Measurements from ENCODE around the gene UBE2E2.

UBE2E2 gene

GRCh38 chr3:23489300-23490158, 286.4 kb downstream of the UBE2E2 start:
- DNase-seq = no peak

GRCh38 chr3:23490459-23490858, 287.3 kb downstream of the UBE2E2 start:
- DNase-seq = no peak

- no peak for DNase-seq
These were observed 288.9 kb downstream of the UBE2E2 start for GRCh38 chr3:23492057-23492456.

GRCh38 chr3:23493889-23494288, 290.8 kb downstream of the UBE2E2 start:
- DNase-seq = no peak

GRCh38 chr3:23494967-23495366, 291.8 kb downstream of the UBE2E2 start:
- no peak for DNase-seq

- no peak for DNase-seq
These were observed 292.4 kb downstream of the UBE2E2 start for GRCh38 chr3:23495507-23495906.

- no peak for DNase-seq
These were observed 293.0 kb downstream of the UBE2E2 start for GRCh38 chr3:23496165-23496564.

- DNase-seq = no peak
These were observed 294.0 kb downstream of the UBE2E2 start for GRCh38 chr3:23497156-23497555.

GRCh38 chr3:23501201-23501802, 298.2 kb downstream of the UBE2E2 start:
- DNase-seq = no peak

- DNase-seq = no peak
These were observed 305.3 kb downstream of the UBE2E2 start for GRCh38 chr3:23508464-23508863.

- DNase-seq = no peak
These were observed 315.3 kb downstream of the UBE2E2 start for GRCh38 chr3:23518441-23518840.

GRCh38 chr3:23519314-23520208, 316.4 kb downstream of the UBE2E2 start:
- no peak for DNase-seq

GRCh38 chr3:23527326-23527725, 324.2 kb downstream of the UBE2E2 start:
- DNase-seq = no peak

- no peak for DNase-seq
These were observed 330.5 kb downstream of the UBE2E2 start for GRCh38 chr3:23533596-23533995.

GRCh38 chr3:23533996-23534395, 330.9 kb downstream of the UBE2E2 start:
- DNase-seq = no peak

- DNase-seq = no peak
These were observed 334.0 kb downstream of the UBE2E2 start for GRCh38 chr3:23537101-23537551.

GRCh38 chr3:23539185-23539584, 336.1 kb downstream of the UBE2E2 start:
- no peak for DNase-seq

- DNase-seq = no peak
These were observed 337.5 kb downstream of the UBE2E2 start for GRCh38 chr3:23540600-23540999.

- no peak for DNase-seq
These were observed 339.0 kb downstream of the UBE2E2 start for GRCh38 chr3:23542079-23542478.

- no peak for DNase-seq
These were observed 343.1 kb downstream of the UBE2E2 start for GRCh38 chr3:23546181-23546580.

GRCh38 chr3:23547905-23548650, 345.0 kb downstream of the UBE2E2 start:
- no peak for DNase-seq

- no peak for DNase-seq
These were observed 345.6 kb downstream of the UBE2E2 start for GRCh38 chr3:23548706-23549105.

Data from CD4-positive, alpha-beta T cell treated with Interleukin-10 for 1 hour (primary cell).